Peyer's patch (tissue), 4 donors: ENCODE measurements around the gene PDCD6IP. TPM values are rescaled to one million over a fixed set of nuclear protein-coding genes. Genes with fewer than 3 reads are reported as not detected.

Experiments used
- DNase-seq, 3 donors: peaks; one replicate each; pipeline ENCODE4 v3.0.0-alpha.2; 2017 to 2019
- H3K27ac ChIP-seq, 4 donors: fragments of 200-600 bp; sonication (generic); one replicate each; pipeline ENCODE4 v1.5.1; 2016 to 2019
- H3K27me3 ChIP-seq, 2 donors: fragments of 200-600 bp; sonication (generic); one replicate each; pipeline ENCODE4 v1.5.1; 2019
- H3K36me3 ChIP-seq, 3 donors: fragments of 200-600 bp; sonication (generic); one replicate each; pipeline ENCODE4 v1.5.1; 2016 to 2019
- H3K4me1 ChIP-seq, 4 donors: fragments of 200-600 bp; sonication (generic); one replicate each; pipeline ENCODE4 v1.5.1; 2016 to 2019
- H3K4me3 ChIP-seq, 4 donors: fragments of 200-600 bp; sonication (generic); 1 replicate in 3 of 4; 2 replicates in 1 of 4; pipeline ENCODE4 v1.5.1; 2016 to 2019; ENCODE audit warnings: mild to moderate bottlenecking in 1 of 4
- H3K9me3 ChIP-seq, 4 donors: fragments of 200-600 bp; sonication (generic); one replicate each; pipeline ENCODE4 v1.5.1; 2016 to 2019; ENCODE audit warnings: mild to moderate bottlenecking in 1 of 4
- POLR2A ChIP-seq, 2 donors: fragments of 450-650 bp; IDR thresholded peaks; one replicate each; pipeline ENCODE4 v1.5.1; 2017; ENCODE audit warnings: antibody characterized with exemption in 2 of 2, mild to moderate bottlenecking in 2 of 2, moderate library complexity in 2 of 2
- total RNA-seq, 4 donors: library from RNA; depleted of rRNA; stranded (reverse); fragments of >200 nt; gene quantifications; one replicate each; pipeline ENCODE4 v1.1.0, GENCODE V29; 2016
- TF ChIP-seq, protein P1 (sequence below), 6 experiments: fragments of 450-650 bp in 4 of 6; fragments of 200-600 bp in 2 of 6; sonication (generic) in 1 of 6; IDR thresholded peaks; one replicate each; pipeline ENCODE4 v1.5.1; 2017 to 2019; ENCODE audit warnings: antibody characterized with exemption in 6 of 6, mild to moderate bottlenecking in 3 of 6, moderate library complexity in 1 of 6

Gene PDCD6IP
- total RNA-seq, 4 donors from 2014 or later, result 49.5 to 151 (median 136) TPM

DNA sequence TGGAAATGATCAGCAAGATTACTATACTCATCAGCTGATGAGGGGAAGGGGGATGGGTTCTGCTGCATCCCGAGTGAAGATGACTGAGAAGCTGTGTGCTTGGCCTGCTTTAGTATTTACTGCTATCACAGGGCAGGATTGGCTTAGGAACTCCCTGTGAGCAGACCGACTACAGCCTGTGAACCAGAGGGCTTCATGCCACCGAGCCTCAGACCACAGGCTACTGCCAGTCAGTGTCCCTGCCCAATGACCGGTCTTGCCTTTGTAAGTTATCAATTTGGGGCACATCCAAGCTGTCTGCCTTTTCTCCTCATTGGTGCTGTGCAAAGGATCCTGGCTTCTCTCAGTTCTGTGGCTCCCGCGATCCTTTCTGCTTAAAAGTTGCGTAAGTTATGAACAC is 71.5 kb downstream of the PDCD6IP start:
- H3K27me3 ChIP-seq, result no peaks in the 10 kb centered on the region
- DNase-seq, result no peak
- no peaks in the 10 kb centered on the region for H3K4me1 ChIP-seq
- H3K27ac ChIP-seq, result no peak overlapping the region
- TF ChIP-seq POLR2A (IDR thresholded peaks at IDR 0.05), result no peak
- TF ChIP-seq, protein P1, sequence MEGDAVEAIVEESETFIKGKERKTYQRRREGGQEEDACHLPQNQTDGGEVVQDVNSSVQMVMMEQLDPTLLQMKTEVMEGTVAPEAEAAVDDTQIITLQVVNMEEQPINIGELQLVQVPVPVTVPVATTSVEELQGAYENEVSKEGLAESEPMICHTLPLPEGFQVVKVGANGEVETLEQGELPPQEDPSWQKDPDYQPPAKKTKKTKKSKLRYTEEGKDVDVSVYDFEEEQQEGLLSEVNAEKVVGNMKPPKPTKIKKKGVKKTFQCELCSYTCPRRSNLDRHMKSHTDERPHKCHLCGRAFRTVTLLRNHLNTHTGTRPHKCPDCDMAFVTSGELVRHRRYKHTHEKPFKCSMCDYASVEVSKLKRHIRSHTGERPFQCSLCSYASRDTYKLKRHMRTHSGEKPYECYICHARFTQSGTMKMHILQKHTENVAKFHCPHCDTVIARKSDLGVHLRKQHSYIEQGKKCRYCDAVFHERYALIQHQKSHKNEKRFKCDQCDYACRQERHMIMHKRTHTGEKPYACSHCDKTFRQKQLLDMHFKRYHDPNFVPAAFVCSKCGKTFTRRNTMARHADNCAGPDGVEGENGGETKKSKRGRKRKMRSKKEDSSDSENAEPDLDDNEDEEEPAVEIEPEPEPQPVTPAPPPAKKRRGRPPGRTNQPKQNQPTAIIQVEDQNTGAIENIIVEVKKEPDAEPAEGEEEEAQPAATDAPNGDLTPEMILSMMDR (IDR thresholded peaks at IDR 0.05), result no peak
- no peaks in the 10 kb centered on the region for H3K9me3 ChIP-seq
- H3K4me3 ChIP-seq, result no peak overlapping the region
- peaks cover 0 to 22% (median 3%) of the 10 kb centered on the region in 3 donors for H3K36me3 ChIP-seq

GRCh38 chr3:33874815-33875214 is 76.4 kb downstream of the PDCD6IP start:
- H3K4me1 ChIP-seq, result no peaks in the 10 kb centered on the region
- H3K9me3 ChIP-seq, result no peaks in the 10 kb centered on the region
- no peak overlapping the region for H3K27ac ChIP-seq
- no peak for TF ChIP-seq POLR2A (IDR thresholded peaks at IDR 0.05)
- TF ChIP-seq, protein P1 (IDR thresholded peaks at IDR 0.05), result no peak
- H3K36me3 ChIP-seq, result peaks cover 0 to 3% (median 0%) of the 10 kb centered on the region in 3 donors
- DNase-seq, result no peak
- H3K4me3 ChIP-seq, result no peak overlapping the region
- H3K27me3 ChIP-seq, result no peaks in the 10 kb centered on the region

DNA sequence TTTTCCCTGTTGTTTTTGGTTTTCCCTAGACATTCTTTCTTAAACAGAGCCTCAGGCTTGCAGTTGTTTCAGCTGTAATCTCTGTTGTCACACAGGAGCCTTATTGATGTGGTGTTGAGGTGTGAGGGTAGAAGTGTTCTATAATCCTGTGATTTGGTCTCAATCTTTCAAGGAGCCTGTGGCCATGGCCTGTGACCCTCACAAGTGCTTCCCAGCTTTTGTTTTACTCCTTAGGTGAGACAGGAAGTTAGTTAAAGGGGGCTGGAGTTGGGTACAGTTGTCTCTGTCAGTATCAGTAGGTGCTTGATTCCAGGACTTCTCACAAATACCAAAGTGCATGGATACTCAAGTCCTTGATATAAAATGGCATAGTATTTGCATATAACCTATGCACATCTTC is 77.2 kb downstream of the PDCD6IP start:
- no peak for TF ChIP-seq POLR2A (IDR thresholded peaks at IDR 0.05)
- TF ChIP-seq, protein P1 (IDR thresholded peaks at IDR 0.05), result no peak
- Histone ChIP-seq H3K36me3 (no peaks in the 10 kb centered on the region), H3K27ac (no peak overlapping the region), H3K9me3 (no peaks in the 10 kb centered on the region), H3K27me3 (no peaks in the 10 kb centered on the region), H3K4me3 (no peak overlapping the region), H3K4me1 (no peaks in the 10 kb centered on the region)
- no peak for DNase-seq

DNA sequence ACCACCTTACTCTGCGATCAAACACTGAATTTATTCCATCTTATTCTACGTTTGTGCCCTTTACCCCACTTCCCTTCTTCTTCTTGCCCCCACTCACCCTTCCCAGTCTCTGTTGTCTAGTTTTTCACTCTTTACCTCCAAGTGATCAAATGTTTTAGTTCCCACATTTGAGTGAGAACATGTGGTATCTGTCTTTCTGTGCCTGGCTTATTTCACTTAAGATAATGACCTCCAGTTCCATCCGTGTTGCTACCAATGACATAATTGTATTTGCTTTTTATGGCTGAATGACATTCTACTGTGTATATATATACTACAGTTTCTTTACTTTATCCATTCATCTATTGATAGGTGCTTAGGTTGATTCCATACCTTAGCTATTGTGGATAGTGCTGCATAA is 78.8 kb downstream of the PDCD6IP start:
- Histone ChIP-seq H3K4me3 (no peak overlapping the region), H3K4me1 (no peaks in the 10 kb centered on the region), H3K27ac (no peak overlapping the region), H3K27me3 (no peaks in the 10 kb centered on the region), H3K36me3 (no peaks in the 10 kb centered on the region), H3K9me3 (no peaks in the 10 kb centered on the region)
- TF ChIP-seq, protein P1 (IDR thresholded peaks at IDR 0.05), result no peak
- TF ChIP-seq POLR2A (IDR thresholded peaks at IDR 0.05), result no peak
- no peak for DNase-seq

GRCh38 chr3:33879540-33879939 is 81.1 kb downstream of the PDCD6IP start:
- H3K27me3 ChIP-seq, result no peaks in the 10 kb centered on the region
- no peak overlapping the region for H3K4me3 ChIP-seq
- no peaks in the 10 kb centered on the region for H3K36me3 ChIP-seq
- no peak for DNase-seq
- no peak overlapping the region for H3K27ac ChIP-seq
- H3K4me1 ChIP-seq, result no peaks in the 10 kb centered on the region
- H3K9me3 ChIP-seq, result no peaks in the 10 kb centered on the region
- TF ChIP-seq, protein P1 (IDR thresholded peaks at IDR 0.05), result no peak
- no peak for TF ChIP-seq POLR2A (IDR thresholded peaks at IDR 0.05)
